HepG2 (cell line): ENCODE data around the gene DYSF. TPM values are rescaled to one million over a fixed set of nuclear protein-coding genes. Genes with fewer than 3 reads are reported as not detected.

Experiments
- ELK4 ChIP-seq: sonication (generic); formaldehyde crosslinking; IDR thresholded peaks from 2 replicates; pipeline ENCODE4 v1.9.0; 2021; ENCODE audit warnings: missing genetic modification reagents, borderline replicate concordance
- KLF13 ChIP-seq: sonication (generic); formaldehyde crosslinking; IDR thresholded peaks from 2 replicates; pipeline ENCODE4 v1.4.0; 2020; ENCODE audit warnings: mild to moderate bottlenecking, missing genetic modification reagents
- NFE2 ChIP-seq: sonication (generic); formaldehyde crosslinking; IDR thresholded peaks from 2 replicates; pipeline ENCODE4 v1.4.0; 2020; ENCODE audit warnings: missing genetic modification reagents
- RXRA ChIP-seq: sonication (generic); formaldehyde crosslinking; IDR thresholded peaks from 2 replicates; pipeline ENCODE4 v1.5.1; 2020; ENCODE audit warnings: missing genetic modification reagents
- ZBTB37 ChIP-seq: sonication (generic); formaldehyde crosslinking; IDR thresholded peaks from 2 replicates; pipeline ENCODE4 v1.4.0; 2020; ENCODE audit warnings: mild to moderate bottlenecking, missing genetic modification reagents
- ZNF512B ChIP-seq: sonication (generic); formaldehyde crosslinking; IDR thresholded peaks from 2 replicates; pipeline ENCODE4 v1.5.1; 2020; ENCODE audit warnings: missing genetic modification reagents, mild to moderate bottlenecking, borderline replicate concordance
- ZNF614 ChIP-seq: IDR thresholded peaks from 2 replicates; pipeline ENCODE4 v1.6.1; 2018; ENCODE audit warnings: missing biosample characterization, missing genetic modification reagents, inconsistent platforms, borderline replicate concordance
- ZNF616 ChIP-seq: sonication (generic); formaldehyde crosslinking; IDR thresholded peaks from 2 replicates; pipeline ENCODE4 v1.5.0; 2020; ENCODE audit warnings: low read depth, mild to moderate bottlenecking, missing genetic modification reagents
- polyA plus RNA-seq, 8 experiments: library from polyadenylated mRNA; depleted of rRNA in 3 of 8; stranded (reverse) in 7 of 8; unstranded in 1 of 8; fragments of >200 nt; fragmentation: Illumina TruSeq in 4 of 8; extraction: Trizol in 4 of 8; gene quantifications; 2 replicates each; pipeline versions ENCODE4 v1.2.1 to v1.2.3, GENCODE V29; 2011 to 2016; ENCODE audit warnings: low read depth in 4 of 8, missing spikeins in 1 of 8, mixed read lengths in 1 of 8; ENCODE audit not compliant: insufficient read depth in 1 of 8
- total RNA-seq, 5 experiments: library from RNA; depleted of rRNA; stranded (reverse); fragments of >200 nt; fragmentation: Illumina TruSeq; extraction: Trizol; gene quantifications; 2 replicates each; pipeline ENCODE4 v1.2.3, GENCODE V29; 2016; ENCODE audit warnings: low read depth in 1 of 5
- TF ChIP-seq, protein P1 (sequence below), 2 experiments: sonication (generic) in 1 of 2; formaldehyde crosslinking in 1 of 2; IDR thresholded peaks; 2 replicates each; pipeline versions ENCODE4 v1.4.0 to v1.6.1; 2016 to 2020; ENCODE audit warnings: borderline replicate concordance in 1 of 2, low read depth in 1 of 2, mild to moderate bottlenecking in 1 of 2, missing genetic modification reagents in 1 of 2

The DYSF gene
- total and polyA plus RNA-seq, 2 of the 13 experiments (the other 11 are each of a cell fraction or from before 2014, with no cell fraction given): 0.15 to 2.4 TPM

DNA sequence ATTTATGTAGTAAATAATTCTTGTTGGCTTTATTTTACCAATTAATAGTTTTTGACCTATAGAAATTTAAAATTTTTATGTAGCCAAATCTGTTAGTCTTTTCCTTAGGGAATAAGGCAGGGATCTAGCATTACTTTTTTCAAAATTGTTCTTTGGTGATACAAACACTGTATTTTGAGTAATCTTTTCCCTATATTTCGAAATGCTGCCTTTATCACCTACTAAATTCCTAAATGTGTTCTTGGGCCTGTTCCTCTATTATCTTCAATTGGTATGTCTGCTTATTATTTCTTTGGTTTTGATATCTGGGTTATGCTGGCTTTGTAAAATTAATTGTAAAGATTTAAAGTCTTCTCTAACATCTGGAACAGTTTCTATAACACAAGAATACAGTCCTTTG lies 87.5 kb downstream of the DYSF start (continued):
- TF ChIP-seq ZNF512B (no peak), ZNF616 (CRISPR knock-in tag) (no peak), NFE2 (CRISPR knock-in tag) (no peak), ZBTB37 (CRISPR knock-in tag) (no peak), ELK4 (CRISPR knock-in tag) (no peak), KLF13 (no peak), ZNF614 (CRISPR knock-in tag) (no peak), RXRA (CRISPR knock-in tag) (no peak)
- TF ChIP-seq, protein P1, sequence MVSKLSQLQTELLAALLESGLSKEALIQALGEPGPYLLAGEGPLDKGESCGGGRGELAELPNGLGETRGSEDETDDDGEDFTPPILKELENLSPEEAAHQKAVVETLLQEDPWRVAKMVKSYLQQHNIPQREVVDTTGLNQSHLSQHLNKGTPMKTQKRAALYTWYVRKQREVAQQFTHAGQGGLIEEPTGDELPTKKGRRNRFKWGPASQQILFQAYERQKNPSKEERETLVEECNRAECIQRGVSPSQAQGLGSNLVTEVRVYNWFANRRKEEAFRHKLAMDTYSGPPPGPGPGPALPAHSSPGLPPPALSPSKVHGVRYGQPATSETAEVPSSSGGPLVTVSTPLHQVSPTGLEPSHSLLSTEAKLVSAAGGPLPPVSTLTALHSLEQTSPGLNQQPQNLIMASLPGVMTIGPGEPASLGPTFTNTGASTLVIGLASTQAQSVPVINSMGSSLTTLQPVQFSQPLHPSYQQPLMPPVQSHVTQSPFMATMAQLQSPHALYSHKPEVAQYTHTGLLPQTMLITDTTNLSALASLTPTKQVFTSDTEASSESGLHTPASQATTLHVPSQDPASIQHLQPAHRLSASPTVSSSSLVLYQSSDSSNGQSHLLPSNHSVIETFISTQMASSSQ (IDR thresholded peaks at IDR 0.05; ENCODE audit: low read depth): no peak
- TF ChIP-seq, protein P1 (CRISPR knock-in tag; IDR thresholded peaks at IDR 0.05; ENCODE audit: borderline replicate concordance): no peak
- TF ChIP-seq, all 625 proteins: peak for 0
